ENCODE measurements around the gene NDUFA13.
A peak's percentile ranks its signal among the peaks of the same experiment; 100 is the strongest.

The NDUFA13 gene

DNA sequence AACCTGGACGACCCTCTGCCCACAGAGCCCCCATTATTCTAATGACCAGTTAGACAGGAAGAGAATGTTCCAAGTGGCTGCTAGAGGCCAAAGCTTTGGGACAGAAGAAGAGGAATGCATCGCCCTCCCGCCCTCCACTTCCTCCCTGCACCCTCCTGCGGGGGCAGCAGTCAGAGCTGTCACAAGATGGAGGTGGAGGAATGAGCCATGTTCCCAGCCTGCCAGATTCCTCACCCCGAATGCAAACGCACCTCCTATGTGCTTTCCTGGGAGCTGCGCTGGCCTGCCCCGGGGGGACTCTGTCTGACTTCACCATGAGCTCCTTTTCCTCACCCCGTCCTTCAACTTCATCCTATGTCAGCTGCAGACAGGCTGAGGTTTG lies 14.4 kb downstream of the NDUFA13 start:
- no peak overlapping the region for H3K4me2 ChIP-seq (ENCODE audit: low read length)
- H2BK5ac ChIP-seq (ENCODE audit: low read depth, low read length, poor library complexity) = no peak overlapping the region
- no peak overlapping the region for H3K4ac ChIP-seq (ENCODE audit: low read depth, low read length)
- H3K4me3 ChIP-seq (ENCODE audit: low read depth, low read length) = no peak overlapping the region
- no CpG with 5 or more reads among the region's 9 CpGs for WGBS (ENCODE audit: extremely low coverage, insufficient coverage, insufficient read length)
- peaks cover 46 to 50% of the 10 kb centered on the region in 2 experiments for H3K36me3 ChIP-seq (ENCODE audit: control insufficient read depth in 1 of 2, insufficient read depth in 2 of 2, low read length in 2 of 2)
- H3K9me3 ChIP-seq (ENCODE audit: insufficient read depth, low read depth, low read length) = peaks cover 6% of the 10 kb centered on the region
- H3K23ac ChIP-seq (ENCODE audit: low read length) = no peak overlapping the region
- DNase-seq = no peak
- H3K14ac ChIP-seq (ENCODE audit: low read length) = no peak overlapping the region
- no peak overlapping the region for H2BK12ac ChIP-seq (ENCODE audit: low read length)
- no peak overlapping the region for H4K91ac ChIP-seq (ENCODE audit: low read depth, low read length)
- no peak overlapping the region for H3K9ac ChIP-seq (ENCODE audit: low read length)
- H3K79me2 ChIP-seq (ENCODE audit: control insufficient read depth, insufficient read depth, low read length, poor library complexity) = no peaks in the 10 kb centered on the region
- no peaks in the 10 kb centered on the region for H3K79me1 ChIP-seq (ENCODE audit: low read length)
- no peak overlapping the region for H3K18ac ChIP-seq (ENCODE audit: low read length)
- H2AFZ ChIP-seq (ENCODE audit: insufficient read depth, low read length, poor library complexity) = no peak overlapping the region
- H4K8ac ChIP-seq (ENCODE audit: low read depth, low read length) = no peak overlapping the region
- no peak overlapping the region for H2AK5ac ChIP-seq (ENCODE audit: low read length)
- H3K27ac ChIP-seq (ENCODE audit: low read depth, low read length) = no peak overlapping the region
- no peaks in the 10 kb centered on the region for H3K27me3 ChIP-seq (ENCODE audit: insufficient read depth, low read length)
- no peak overlapping the region for H4K12ac ChIP-seq (ENCODE audit: low read depth, low read length)
- peaks cover 0 to 5% of the 10 kb centered on the region in 2 experiments for H3K4me1 ChIP-seq (ENCODE audit: control insufficient read depth in 1 of 2, insufficient read depth in 2 of 2, low read length in 2 of 2)
- H2BK120ac ChIP-seq (ENCODE audit: insufficient read depth, low read length, poor library complexity) = no peak overlapping the region

GRCh38 chr19:19530889-19531288 lies 14.9 kb downstream of the NDUFA13 start:
- no peaks in the 10 kb centered on the region for H3K79me1 ChIP-seq (ENCODE audit: low read length)
- H2BK120ac ChIP-seq (ENCODE audit: insufficient read depth, low read length, poor library complexity) = no peak overlapping the region
- H3K23ac ChIP-seq (ENCODE audit: low read length) = no peak overlapping the region
- H3K4me2 ChIP-seq (ENCODE audit: low read length) = no peak overlapping the region
- no peak overlapping the region for H4K91ac ChIP-seq (ENCODE audit: low read depth, low read length)
- peaks cover 6% of the 10 kb centered on the region for H3K9me3 ChIP-seq (ENCODE audit: insufficient read depth, low read depth, low read length)
- no peak overlapping the region for H3K9ac ChIP-seq (ENCODE audit: low read length)
- no peak overlapping the region for H3K27ac ChIP-seq (ENCODE audit: low read depth, low read length)
- DNase-seq = no peak
- H2BK5ac ChIP-seq (ENCODE audit: low read depth, low read length, poor library complexity) = no peak overlapping the region
- H3K4me3 ChIP-seq (ENCODE audit: low read depth, low read length) = no peak overlapping the region
- H2AFZ ChIP-seq (ENCODE audit: insufficient read depth, low read length, poor library complexity) = no peak overlapping the region
- H3K36me3 ChIP-seq (ENCODE audit: control insufficient read depth in 1 of 2, insufficient read depth in 2 of 2, low read length in 2 of 2) = peaks cover 46 to 47% of the 10 kb centered on the region in 2 experiments
- H3K4ac ChIP-seq (ENCODE audit: low read depth, low read length) = no peak overlapping the region
- H4K8ac ChIP-seq (ENCODE audit: low read depth, low read length) = no peak overlapping the region
- H3K14ac ChIP-seq (ENCODE audit: low read length) = no peak overlapping the region
- WGBS (ENCODE audit: extremely low coverage, insufficient coverage, insufficient read length) = no CpG with 5 or more reads among the region's 4 CpGs
- peaks cover 0 to 5% of the 10 kb centered on the region in 2 experiments for H3K4me1 ChIP-seq (ENCODE audit: control insufficient read depth in 1 of 2, insufficient read depth in 2 of 2, low read length in 2 of 2)
- H2BK12ac ChIP-seq (ENCODE audit: low read length) = no peak overlapping the region
- H3K27me3 ChIP-seq (ENCODE audit: insufficient read depth, low read length) = no peaks in the 10 kb centered on the region
- H4K12ac ChIP-seq (ENCODE audit: low read depth, low read length) = no peak overlapping the region
- H3K79me2 ChIP-seq (ENCODE audit: control insufficient read depth, insufficient read depth, low read length, poor library complexity) = no peaks in the 10 kb centered on the region
- H3K18ac ChIP-seq (ENCODE audit: low read length) = no peak overlapping the region
- no peak overlapping the region for H2AK5ac ChIP-seq (ENCODE audit: low read length)

- Histone ChIP-seq H2AFZ (ENCODE audit: insufficient read depth, low read length, poor library complexity) (no peak overlapping the region), H3K4me1 (ENCODE audit: control insufficient read depth in 1 of 2, insufficient read depth in 2 of 2, low read length in 2 of 2) (peaks cover 0 to 5% of the 10 kb centered on the region in 2 experiments), H3K23ac (ENCODE audit: low read length) (no peak overlapping the region), H4K91ac (ENCODE audit: low read depth, low read length) (no peak overlapping the region), H3K4me2 (ENCODE audit: low read length) (no peak overlapping the region), H4K8ac (ENCODE audit: low read depth, low read length) (no peak overlapping the region), H3K79me2 (ENCODE audit: control insufficient read depth, insufficient read depth, low read length, poor library complexity) (no peaks in the 10 kb centered on the region), H2BK120ac (ENCODE audit: insufficient read depth, low read length, poor library complexity) (no peak overlapping the region), H2BK12ac (ENCODE audit: low read length) (no peak overlapping the region), H3K4me3 (ENCODE audit: low read depth, low read length) (no peak overlapping the region), H2BK5ac (ENCODE audit: low read depth, low read length, poor library complexity) (no peak overlapping the region), H2AK5ac (ENCODE audit: low read length) (no peak overlapping the region), H4K12ac (ENCODE audit: low read depth, low read length) (no peak overlapping the region), H3K27ac (ENCODE audit: low read depth, low read length) (no peak overlapping the region), H3K79me1 (ENCODE audit: low read length) (no peaks in the 10 kb centered on the region), H3K18ac (ENCODE audit: low read length) (no peak overlapping the region), H3K27me3 (ENCODE audit: insufficient read depth, low read length) (no peaks in the 10 kb centered on the region), H3K14ac (ENCODE audit: low read length) (no peak overlapping the region), H3K9ac (ENCODE audit: low read length) (no peak overlapping the region), H3K9me3 (ENCODE audit: insufficient read depth, low read depth, low read length) (peaks cover 6% of the 10 kb centered on the region), H3K4ac (ENCODE audit: low read depth, low read length) (no peak overlapping the region), H3K36me3 (ENCODE audit: control insufficient read depth in 1 of 2, insufficient read depth in 2 of 2, low read length in 2 of 2) (peaks cover 35% of the 10 kb centered on the region in 2 experiments)
- WGBS (ENCODE audit: extremely low coverage, insufficient coverage, insufficient read length) = no CpG with 5 or more reads among the region's 48 CpGs
- DNase-seq = peak; percentile 72 to 94
Observed at GRCh38 chr19:19531951-19532805, 16.2 kb downstream of the NDUFA13 start.

GRCh38 chr19:19532806-19533701 lies 17.0 kb downstream of the NDUFA13 start:
- Histone ChIP-seq H3K27me3 (ENCODE audit: insufficient read depth, low read length) (no peaks in the 10 kb centered on the region), H3K36me3 (ENCODE audit: control insufficient read depth in 1 of 2, insufficient read depth in 2 of 2, low read length in 2 of 2) (peaks cover 27 to 30% of the 10 kb centered on the region in 2 experiments), H2BK120ac (ENCODE audit: insufficient read depth, low read length, poor library complexity) (no peak overlapping the region), H3K79me1 (ENCODE audit: low read length) (no peaks in the 10 kb centered on the region), H2AFZ (ENCODE audit: insufficient read depth, low read length, poor library complexity) (no peak overlapping the region), H4K12ac (ENCODE audit: low read depth, low read length) (no peak overlapping the region), H3K9ac (ENCODE audit: low read length) (no peak overlapping the region), H3K4me1 (ENCODE audit: control insufficient read depth in 1 of 2, insufficient read depth in 2 of 2, low read length in 2 of 2) (peaks cover under 1 to 7% of the 10 kb centered on the region in 2 experiments), H4K8ac (ENCODE audit: low read depth, low read length) (no peak overlapping the region), H3K79me2 (ENCODE audit: control insufficient read depth, insufficient read depth, low read length, poor library complexity) (no peaks in the 10 kb centered on the region), H3K14ac (ENCODE audit: low read length) (no peak overlapping the region), H2AK5ac (ENCODE audit: low read length) (no peak overlapping the region), H3K18ac (ENCODE audit: low read length) (no peak overlapping the region), H3K4me3 (ENCODE audit: low read depth, low read length) (no peak overlapping the region), H3K27ac (ENCODE audit: low read depth, low read length) (no peak overlapping the region), H2BK5ac (ENCODE audit: low read depth, low read length, poor library complexity) (no peak overlapping the region), H3K23ac (ENCODE audit: low read length) (no peak overlapping the region), H3K9me3 (ENCODE audit: insufficient read depth, low read depth, low read length) (peaks cover 8% of the 10 kb centered on the region), H2BK12ac (ENCODE audit: low read length) (no peak overlapping the region), H4K91ac (ENCODE audit: low read depth, low read length) (no peak overlapping the region), H3K4me2 (ENCODE audit: low read length) (no peak overlapping the region), H3K4ac (ENCODE audit: low read depth, low read length) (no peak overlapping the region)
- no peak for DNase-seq
- 93% methylated on average over 1 of the region's 14 CpGs for WGBS (ENCODE audit: extremely low coverage, insufficient coverage, insufficient read length)
